ENCODE measurements around the gene CATSPERB.

- TF ChIP-seq POLR2A (IDR thresholded peaks at IDR 0.05) (no peak), CTCF (IDR thresholded peaks at IDR 0.05) (no peak), EP300 (IDR thresholded peaks at IDR 0.05; ENCODE audit: low read depth) (no peak), POLR2AphosphoS5 (IDR thresholded peaks at IDR 0.05) (no peak)
Measured at GRCh38 chr14:91749868-91750267, 18.0 kb upstream of the CATSPERB start.

All from transverse colon (tissue), 4 donors.